H1 (cell line): ENCODE results near the gene C5orf15. TPM values are rescaled to one million over a fixed set of nuclear protein-coding genes. Genes with fewer than 3 reads are reported as not detected.

Experiments used
- CHD7 ChIP-seq: fragments of 300-600 bp; sonication (generic); IDR thresholded peaks from 2 replicates; pipeline ENCODE4 v1.7.1; 2012; ENCODE audit warnings: low read length, moderate library complexity, mild to moderate bottlenecking, inconsistent platforms; ENCODE audit not compliant: insufficient replicate concordance
- polyA plus RNA-seq, 7 experiments: library from polyadenylated mRNA; depleted of rRNA in 3 of 7; stranded (reverse) in 5 of 7; unstranded in 2 of 7; fragments of >200 nt in 5 of 7; fragments of 200-250 nt in 2 of 7; gene quantifications; 1 replicate in 5 of 7; 2 replicates in 1 of 7; 4 replicates in 1 of 7; pipeline versions ENCODE4 v1.2.1 to v1.2.3, GENCODE V29; 2011 to 2013; ENCODE audit warnings: missing spikeins in 2 of 7, mixed read lengths in 2 of 7
- total RNA-seq: library from RNA; stranded (reverse); fragmentation: NEBNext Ultra II Directional; extraction: Animal tissue kit (Norgen Biotek cat#: 25700); gene quantifications from 2 replicates; pipeline ENCODE4 v1.2.1, GENCODE V29; 2021

Gene C5orf15
- total and polyA plus RNA-seq, 2 of the 8 experiments (the other 6 are each of a cell fraction or from before 2014, with no cell fraction given), result 31.7 to 39.3 TPM

GRCh38 chr5:133933169-133933509 is 35.3 kb downstream of the C5orf15 start (continued):
- no peak for TF ChIP-seq CHD7
